Sigmoid colon (tissue), 7 donors: ENCODE results near the gene PHGDH. TPM values are rescaled to one million over a fixed set of nuclear protein-coding genes. Genes with fewer than 3 reads are reported as not detected.

Experiments
- DNase-seq: peaks from one replicate; pipeline ENCODE4 v3.0.0-alpha.2; 2019
- H3K27ac ChIP-seq, 4 donors: fragments of 200-600 bp; sonication (generic); one replicate each; pipeline ENCODE4 v1.5.1; 2016 to 2019; ENCODE audit warnings: mild to moderate bottlenecking in 1 of 4
- H3K27me3 ChIP-seq, 3 donors: fragments of 200-600 bp; sonication (generic); one replicate each; pipeline ENCODE4 v1.5.1; 2019; ENCODE audit warnings: mild to moderate bottlenecking in 1 of 3
- H3K36me3 ChIP-seq, 4 donors: fragments of 200-600 bp; sonication (generic); one replicate each; pipeline ENCODE4 v1.5.1; 2016 to 2019
- H3K4me1 ChIP-seq, 4 donors: fragments of 200-600 bp; sonication (generic); one replicate each; pipeline ENCODE4 v1.5.1; 2017 to 2019
- H3K4me3 ChIP-seq, 4 donors: fragments of 200-600 bp; sonication (generic); one replicate each; pipeline ENCODE4 v1.5.1; 2017 to 2019; ENCODE audit warnings: mild to moderate bottlenecking in 2 of 4, moderate library complexity in 1 of 4
- H3K9me3 ChIP-seq, 4 donors: fragments of 200-600 bp in 3 of 4; sonication (generic) in 3 of 4; one replicate each; pipeline versions ENCODE4 v1.5.1 to v1.6.1; 2013 to 2019
- EP300 ChIP-seq, 4 donors: sonication (generic); formaldehyde crosslinking; IDR thresholded peaks; one replicate each; pipeline ENCODE4 v1.6.1; 2017; ENCODE audit warnings: antibody characterized with exemption in 4 of 4
- POLR2A ChIP-seq, 2 donors: fragments of 450-650 bp; IDR thresholded peaks; one replicate each; pipeline ENCODE4 v1.6.1; 2016; ENCODE audit warnings: antibody characterized with exemption in 2 of 2, mild to moderate bottlenecking in 2 of 2, moderate library complexity in 2 of 2
- POLR2AphosphoS5 ChIP-seq, 4 donors: sonication (generic); formaldehyde crosslinking; IDR thresholded peaks; one replicate each; pipeline ENCODE4 v1.6.1; 2017; ENCODE audit warnings: antibody characterized with exemption in 4 of 4
- WGBS, 2 donors: extraction: QIAGEN DNeasy Blood & Tissue Kit; methylation state at CpG; one replicate each; pipeline ENCODE4 v1.1.7; 2013; 5-methylcytosine and 5-hydroxymethylcytosine counted together
- intact Hi-C: fragments of 100-400 bp; cut with DNase I; formaldehyde crosslinking; loops from one replicate; pipeline ENCODE4 v1.15.1; 2023
- polyA plus RNA-seq, 3 donors: library from polyadenylated mRNA; stranded (reverse); fragments of 200-250 nt; gene quantifications; one replicate each; pipeline ENCODE4 v1.2.3, GENCODE V29; 2013
- total RNA-seq, 4 donors: library from RNA; depleted of rRNA; stranded (reverse); fragments of >200 nt; gene quantifications; one replicate each; pipeline ENCODE4 v1.1.0, GENCODE V29; 2016
- TF ChIP-seq, protein P1 (sequence below), 4 experiments: fragments of 450-650 bp in 3 of 4; fragments of 200-600 bp in 1 of 4; IDR thresholded peaks; one replicate each; pipeline ENCODE4 v1.5.1; 2016 to 2019; ENCODE audit warnings: antibody characterized with exemption in 4 of 4, mild to moderate bottlenecking in 3 of 4, moderate library complexity in 2 of 4
- donor health status: healthy with polysubstance abuse.
- donor health status: Bipolar disorder and iron deficiency.
- donor health status: healthy.

PHGDH gene
- total and polyA plus RNA-seq, 7 donors: 3.9 to 37.7 (median 22.0) TPM

DNA sequence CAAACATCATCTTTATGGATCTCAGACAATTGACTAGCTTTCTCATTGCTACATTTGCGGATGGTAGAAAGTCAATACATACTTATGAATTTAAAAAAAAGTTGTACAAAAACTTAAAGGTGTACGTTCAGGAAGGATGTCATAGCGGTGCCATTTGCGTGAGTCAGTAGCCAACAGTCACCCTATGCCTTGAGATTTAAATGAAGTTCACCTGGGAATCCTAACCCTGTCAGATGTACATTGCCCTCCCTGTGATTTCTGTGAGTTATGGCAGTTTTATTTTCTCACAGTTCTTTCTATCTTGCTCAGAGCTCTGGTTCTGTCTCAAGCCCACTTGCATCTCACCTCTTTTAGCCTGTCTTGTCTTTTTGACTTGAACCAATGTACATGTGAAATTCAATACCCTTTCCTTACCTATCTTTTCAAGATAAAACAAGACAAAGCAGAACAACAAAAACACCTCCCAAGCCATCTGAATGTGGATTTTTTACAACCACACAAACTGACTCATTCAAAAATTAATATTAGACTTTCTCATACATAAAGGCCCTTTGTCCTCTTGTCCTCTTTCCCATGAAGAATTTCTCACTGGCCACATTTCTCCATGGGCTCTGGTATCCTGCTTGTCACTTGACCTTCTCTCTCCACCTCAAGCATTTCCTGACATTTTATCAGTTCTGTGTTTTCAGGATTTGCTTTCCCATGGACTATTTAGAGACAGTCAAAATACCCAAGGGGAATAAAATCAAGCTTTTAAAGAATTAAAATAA, 38.4 kb upstream of the PHGDH start:
- H3K27me3 ChIP-seq: no peaks in the 10 kb centered on the region
- intact Hi-C loops: no loop called here
- 92 to 93% methylated on average over 4 of the region's 4 CpGs for WGBS, 2 donors
- H3K9me3 ChIP-seq: no peaks in the 10 kb centered on the region
- no peaks in the 10 kb centered on the region for H3K36me3 ChIP-seq
- peaks cover 0 to 5% (median 0%) of the 10 kb centered on the region in 4 donors for H3K4me1 ChIP-seq
- no peak overlapping the region for H3K27ac ChIP-seq
- no peak for TF ChIP-seq POLR2A (IDR thresholded peaks at IDR 0.05)
- no peak for TF ChIP-seq EP300 (IDR thresholded peaks at IDR 0.05)
- TF ChIP-seq POLR2AphosphoS5 (IDR thresholded peaks at IDR 0.05): no peak
- TF ChIP-seq, protein P1, sequence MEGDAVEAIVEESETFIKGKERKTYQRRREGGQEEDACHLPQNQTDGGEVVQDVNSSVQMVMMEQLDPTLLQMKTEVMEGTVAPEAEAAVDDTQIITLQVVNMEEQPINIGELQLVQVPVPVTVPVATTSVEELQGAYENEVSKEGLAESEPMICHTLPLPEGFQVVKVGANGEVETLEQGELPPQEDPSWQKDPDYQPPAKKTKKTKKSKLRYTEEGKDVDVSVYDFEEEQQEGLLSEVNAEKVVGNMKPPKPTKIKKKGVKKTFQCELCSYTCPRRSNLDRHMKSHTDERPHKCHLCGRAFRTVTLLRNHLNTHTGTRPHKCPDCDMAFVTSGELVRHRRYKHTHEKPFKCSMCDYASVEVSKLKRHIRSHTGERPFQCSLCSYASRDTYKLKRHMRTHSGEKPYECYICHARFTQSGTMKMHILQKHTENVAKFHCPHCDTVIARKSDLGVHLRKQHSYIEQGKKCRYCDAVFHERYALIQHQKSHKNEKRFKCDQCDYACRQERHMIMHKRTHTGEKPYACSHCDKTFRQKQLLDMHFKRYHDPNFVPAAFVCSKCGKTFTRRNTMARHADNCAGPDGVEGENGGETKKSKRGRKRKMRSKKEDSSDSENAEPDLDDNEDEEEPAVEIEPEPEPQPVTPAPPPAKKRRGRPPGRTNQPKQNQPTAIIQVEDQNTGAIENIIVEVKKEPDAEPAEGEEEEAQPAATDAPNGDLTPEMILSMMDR (IDR thresholded peaks at IDR 0.05): no peak
- H3K4me3 ChIP-seq: no peak overlapping the region
- no peak for DNase-seq

DNA sequence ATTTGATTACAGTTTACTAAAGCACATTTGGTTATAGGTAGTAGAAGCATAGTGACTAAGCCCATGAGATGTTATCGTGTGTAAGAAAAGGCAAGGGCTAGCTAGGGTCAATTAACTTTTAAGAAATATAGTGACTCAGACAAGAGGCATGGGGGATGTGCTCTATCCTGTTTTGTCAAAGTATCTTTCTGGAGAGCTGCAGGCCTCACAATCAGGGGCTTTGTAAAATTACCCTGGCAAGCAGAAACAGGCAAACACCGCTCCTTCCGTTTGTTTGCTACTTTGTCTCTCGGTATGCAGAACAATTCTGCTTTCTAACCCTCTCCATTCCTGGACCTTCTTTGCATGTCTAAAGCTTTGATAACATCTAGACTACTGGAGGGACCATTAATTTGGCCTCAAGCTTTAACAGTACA, 37.6 kb upstream of the PHGDH start:
- WGBS, 2 donors: 90 to 95% methylated on average over 4 of the region's 4 CpGs
- Histone ChIP-seq H3K4me3 (no peak overlapping the region), H3K27ac (no peak overlapping the region), H3K27me3 (no peaks in the 10 kb centered on the region), H3K36me3 (no peaks in the 10 kb centered on the region), H3K9me3 (no peaks in the 10 kb centered on the region), H3K4me1 (peaks cover 0 to 5% (median 0%) of the 10 kb centered on the region in 4 donors)
- TF ChIP-seq POLR2AphosphoS5 (IDR thresholded peaks at IDR 0.05) (no peak), EP300 (IDR thresholded peaks at IDR 0.05) (no peak), POLR2A (IDR thresholded peaks at IDR 0.05) (no peak)
- TF ChIP-seq, protein P1 (IDR thresholded peaks at IDR 0.05): no peak
- intact Hi-C loops: loop anchor here (2.0 kb wide), 2 partner anchors 25 to 39 kb away; partner anchors contain the start of gene ZNF697
- no peak for DNase-seq

DNA sequence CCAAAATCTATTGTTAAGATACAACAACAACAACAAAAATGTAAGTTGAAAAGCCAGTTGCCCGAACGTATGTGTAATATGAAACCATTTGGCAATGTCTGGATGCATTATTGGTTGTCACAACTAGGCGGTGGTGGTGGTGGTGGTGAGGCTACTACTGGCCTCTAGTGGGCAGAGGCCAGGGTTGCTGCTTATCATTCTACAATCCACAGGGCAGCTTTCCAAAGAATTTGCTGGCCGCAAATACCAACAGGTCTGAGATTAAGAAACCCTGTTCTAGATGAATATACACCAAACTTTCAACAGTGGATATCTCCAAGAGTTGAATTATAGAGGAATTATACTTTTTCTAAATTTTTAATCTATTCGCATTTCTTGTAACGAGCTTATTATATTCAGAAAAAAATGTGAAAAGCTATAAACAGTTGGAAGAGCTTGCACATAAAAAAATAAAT, 36.9 kb upstream of the PHGDH start:
- WGBS, 2 donors: 59 to 71% methylated on average over 6 of the region's 6 CpGs
- peaks cover 0 to 5% (median 0%) of the 10 kb centered on the region in 4 donors for H3K4me1 ChIP-seq
- H3K9me3 ChIP-seq: no peaks in the 10 kb centered on the region
- peak overlapping the region in 3 of 4 donors; percentile 29 to 53 (median 49) for H3K27ac ChIP-seq
- H3K27me3 ChIP-seq: no peaks in the 10 kb centered on the region
- no peaks in the 10 kb centered on the region for H3K36me3 ChIP-seq
- peak; percentile 73 for DNase-seq
- TF ChIP-seq POLR2AphosphoS5 (IDR thresholded peaks at IDR 0.05) (no peak), POLR2A (IDR thresholded peaks at IDR 0.05) (no peak), EP300 (IDR thresholded peaks at IDR 0.05) (no peak)
- TF ChIP-seq, protein P1 (IDR thresholded peaks at IDR 0.05): peak in 1 of 4 experiments; percentile 17
- H3K4me3 ChIP-seq: peak overlapping the region in 2 of 4 donors; percentile 40
- intact Hi-C loops: loop anchor here (1.0 to 2.0 kb wide), 3 partner anchors 26 to 62 kb away; partner anchors contain the start of gene ZNF697

DNA sequence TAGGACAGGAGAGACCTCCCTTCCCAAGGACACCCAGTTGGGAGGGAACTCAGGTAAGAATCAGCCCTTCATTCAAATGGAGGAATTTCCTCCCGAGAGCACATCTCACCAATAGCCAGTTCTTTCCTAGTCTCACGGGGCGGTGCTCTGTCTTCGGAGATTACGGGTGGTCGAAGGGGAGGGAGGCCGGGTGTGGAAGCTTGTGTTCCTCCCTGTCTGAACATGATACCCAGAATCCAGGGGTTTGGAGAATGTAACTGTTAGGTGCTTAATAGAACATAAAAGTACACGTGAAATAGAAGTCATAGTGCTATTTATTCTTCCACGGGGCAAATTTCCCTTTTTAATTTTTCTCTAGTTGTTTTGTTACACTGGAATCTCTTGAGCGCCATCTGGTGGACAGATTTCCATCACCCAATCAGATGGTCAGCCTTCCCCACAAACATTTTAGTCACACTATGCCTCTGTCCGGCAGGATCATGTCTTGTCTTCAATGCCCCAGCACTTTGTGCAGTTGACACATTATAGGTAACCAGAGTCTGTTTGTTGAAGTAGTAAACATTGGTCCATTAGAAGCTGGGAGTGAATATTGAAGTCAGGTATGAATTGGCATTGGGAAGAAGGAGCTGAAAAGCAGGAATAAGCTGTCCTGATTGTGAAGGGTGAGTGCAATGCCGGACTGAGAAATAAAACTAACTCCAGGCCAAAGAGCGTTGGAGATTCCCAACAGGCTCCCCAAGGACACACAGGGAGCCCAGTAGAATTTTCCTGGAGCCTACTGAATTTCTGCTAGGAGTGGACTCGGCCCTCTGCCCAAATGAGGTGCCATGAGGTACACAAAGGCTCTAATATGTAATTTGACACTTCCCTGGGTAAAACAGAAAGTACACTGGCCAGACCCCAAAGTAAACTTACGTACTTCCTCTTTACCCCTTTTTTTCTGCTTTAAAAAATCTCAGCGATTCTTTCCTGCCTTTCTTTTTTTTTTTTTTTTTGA, 36.1 kb upstream of the PHGDH start:
- Histone ChIP-seq H3K36me3 (no peaks in the 10 kb centered on the region), H3K9me3 (no peaks in the 10 kb centered on the region), H3K27me3 (no peaks in the 10 kb centered on the region), H3K4me1 (peaks cover 0 to 5% (median 0%) of the 10 kb centered on the region in 4 donors), H3K4me3 (peak overlapping the region; percentile 17 to 40 (median 36)), H3K27ac (peak overlapping the region in 3 of 4 donors; percentile 29 to 53 (median 49))
- no peak for TF ChIP-seq POLR2A (IDR thresholded peaks at IDR 0.05)
- TF ChIP-seq EP300 (IDR thresholded peaks at IDR 0.05): no peak
- no peak for TF ChIP-seq POLR2AphosphoS5 (IDR thresholded peaks at IDR 0.05)
- TF ChIP-seq, protein P1 (IDR thresholded peaks at IDR 0.05): peak; percentile 49 to 86 (median 65)
- WGBS, 2 donors: 23 to 25% methylated on average over 16 of the region's 16 CpGs
- intact Hi-C loops: loop anchor here (1.0 to 2.0 kb wide), 3 partner anchors 27 to 62 kb away; partner anchors contain the start of gene ZNF697
- peak; percentile 90 for DNase-seq
